Measurements from ENCODE around the gene STK32A. TPM values are rescaled to one million over a fixed set of nuclear protein-coding genes. Genes with fewer than 3 reads are reported as not detected.

STK32A gene
- total RNA-seq, 2 experiments from 2014 or later, result not detected

DNA sequence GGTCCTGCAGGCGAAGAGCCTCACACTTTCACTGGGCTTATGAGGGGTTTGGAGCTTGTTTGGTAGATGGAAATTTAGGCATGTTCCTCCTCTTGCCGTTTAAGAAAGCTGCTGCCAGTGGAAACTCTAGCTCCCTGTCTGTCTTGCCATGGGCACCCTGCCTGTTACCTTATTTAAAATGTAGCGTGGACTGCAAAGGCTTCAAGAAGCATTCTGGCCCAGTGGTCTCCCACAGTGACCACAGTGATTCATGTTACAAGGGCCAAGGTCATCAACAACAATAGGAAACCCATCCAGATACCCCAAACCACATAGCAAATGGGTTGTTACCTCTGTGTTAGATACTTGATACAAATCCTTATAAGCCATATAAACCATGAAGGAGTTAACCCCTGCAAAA lies 178.4 kb downstream of the STK32A start:
- Mint-ChIP-seq H3K27ac (no peak overlapping the region), H3K4me1 (no peaks in the 10 kb centered on the region), H3K36me3 (no peaks in the 10 kb centered on the region), H3K27me3 (peaks cover 2% of the 10 kb centered on the region), H3K9me3 (no peaks in the 10 kb centered on the region), H3K4me3 (no peak overlapping the region)
- DNase-seq (no peak), ATAC-seq (ENCODE audit: low read depth) (no peak)
- POLR2A ChIA-PET, result no interaction called here

GRCh38 chr5:147415651-147416050 lies 180.8 kb downstream of the STK32A start:
- ATAC-seq (ENCODE audit: low read depth), result no peak
- Mint-ChIP-seq H3K36me3 (no peaks in the 10 kb centered on the region), H3K9me3 (no peaks in the 10 kb centered on the region), H3K27ac (no peak overlapping the region), H3K4me3 (no peak overlapping the region), H3K4me1 (no peaks in the 10 kb centered on the region), H3K27me3 (peaks cover 2% of the 10 kb centered on the region)
- no peak for DNase-seq
- POLR2A ChIA-PET, result no interaction called here

DNA sequence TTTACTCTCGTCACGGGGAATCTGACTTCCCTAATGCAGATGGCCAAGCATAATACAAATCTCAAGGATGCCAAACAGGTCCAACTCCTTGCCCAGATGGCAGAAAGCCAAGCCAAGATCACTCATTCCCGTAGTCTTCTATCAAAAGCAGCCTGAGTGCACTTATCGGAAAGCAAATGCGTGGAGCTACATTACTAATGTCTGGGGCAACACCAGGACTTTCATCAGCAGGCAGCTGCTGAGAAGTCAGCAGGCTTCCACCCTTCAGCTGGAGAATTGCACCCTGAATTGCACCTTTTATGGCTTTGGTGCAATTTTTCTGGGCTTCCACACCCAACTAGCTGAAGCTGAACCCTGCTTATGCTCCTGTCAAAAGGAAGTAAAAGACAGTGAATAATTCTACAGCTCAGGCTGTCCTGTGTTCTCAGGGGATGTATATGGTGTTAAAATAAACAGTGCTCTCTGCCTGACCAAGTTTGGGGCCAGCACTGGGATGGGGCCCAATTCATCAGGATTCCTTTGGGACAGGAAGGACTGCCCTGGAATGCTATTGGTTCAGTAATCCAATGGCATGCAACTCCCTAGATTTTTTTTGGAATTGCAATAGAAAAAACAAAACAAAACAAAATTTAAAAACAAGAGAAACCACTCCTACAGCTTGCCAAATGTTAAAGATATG lies 182.4 kb downstream of the STK32A start:
- Mint-ChIP-seq H3K27ac (no peak overlapping the region), H3K9me3 (no peaks in the 10 kb centered on the region), H3K27me3 (no peaks in the 10 kb centered on the region), H3K36me3 (no peaks in the 10 kb centered on the region), H3K4me1 (no peaks in the 10 kb centered on the region), H3K4me3 (no peak overlapping the region)
- ATAC-seq (ENCODE audit: low read depth) (no peak), DNase-seq (no peak)
- POLR2A ChIA-PET, result no interaction called here

- POLR2A ChIA-PET, result no interaction called here
- DNase-seq, result no peak
- Mint-ChIP-seq H3K4me3 (no peak overlapping the region), H3K9me3 (no peaks in the 10 kb centered on the region), H3K27me3 (no peaks in the 10 kb centered on the region), H3K27ac (no peak overlapping the region), H3K36me3 (no peaks in the 10 kb centered on the region), H3K4me1 (no peaks in the 10 kb centered on the region)
- ATAC-seq (ENCODE audit: low read depth), result no peak
Measured at GRCh38 chr5:147418613-147419012, 183.8 kb downstream of the STK32A start.

DNA sequence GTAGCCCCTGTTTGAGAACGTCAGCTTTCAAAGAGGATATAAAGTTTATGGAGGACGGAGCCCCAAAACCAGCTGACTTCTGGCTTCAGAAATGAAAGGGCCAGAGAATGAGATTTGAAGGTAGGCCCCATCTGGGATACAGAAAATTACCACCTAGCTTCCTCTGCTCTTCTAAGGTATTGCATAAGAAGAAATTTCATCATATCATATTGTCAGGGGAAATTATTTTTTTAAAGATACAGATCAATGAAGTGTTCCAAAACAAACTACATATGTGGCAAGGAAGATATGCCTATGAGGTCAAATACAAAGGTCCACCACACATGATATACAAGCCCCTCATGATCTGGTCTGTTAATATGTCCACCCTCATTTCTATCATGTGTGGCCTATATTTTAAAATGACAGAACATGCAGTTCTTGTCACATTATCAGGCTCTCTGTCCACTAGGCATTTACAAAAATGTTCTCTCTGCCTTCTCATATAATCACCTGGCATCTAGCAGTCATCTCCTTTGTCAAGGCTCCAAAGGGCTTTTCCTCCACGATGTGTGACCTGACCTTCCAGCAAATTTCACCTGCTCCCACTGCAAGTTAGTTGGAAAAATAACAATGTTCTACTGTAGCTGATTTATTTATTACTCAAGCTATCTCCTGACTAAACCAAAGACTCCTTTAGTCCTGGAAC lies 192.0 kb downstream of the STK32A start:
- no peaks in the 10 kb centered on the region for H3K9me3 Mint-ChIP-seq
- H3K27me3 Mint-ChIP-seq, result no peaks in the 10 kb centered on the region
- no peak for ATAC-seq (ENCODE audit: low read depth)

GRCh38 chr5:147427521-147428401 lies 192.9 kb downstream of the STK32A start:
- Mint-ChIP-seq H3K27ac (no peak overlapping the region), H3K4me1 (no peaks in the 10 kb centered on the region), H3K27me3 (no peaks in the 10 kb centered on the region), H3K4me3 (no peak overlapping the region), H3K9me3 (no peaks in the 10 kb centered on the region), H3K36me3 (no peaks in the 10 kb centered on the region)
- DNase-seq (no peak), ATAC-seq (ENCODE audit: low read depth) (no peak)
- POLR2A ChIA-PET, result no interaction called here

More for the DNA sequence above, 192.0 kb downstream of the STK32A start:
- POLR2A ChIA-PET, result no interaction called here
- H3K4me1 Mint-ChIP-seq, result no peaks in the 10 kb centered on the region
- no peak overlapping the region for H3K27ac Mint-ChIP-seq
- no peak overlapping the region for H3K4me3 Mint-ChIP-seq
- no peaks in the 10 kb centered on the region for H3K36me3 Mint-ChIP-seq
- no peak for DNase-seq

- Mint-ChIP-seq H3K4me1 (no peaks in the 10 kb centered on the region), H3K27ac (no peak overlapping the region), H3K36me3 (no peaks in the 10 kb centered on the region), H3K4me3 (no peak overlapping the region), H3K9me3 (no peaks in the 10 kb centered on the region), H3K27me3 (no peaks in the 10 kb centered on the region)
- no peak for ATAC-seq (ENCODE audit: low read depth)
- no peak for DNase-seq
- POLR2A ChIA-PET, result no interaction called here
Measured at GRCh38 chr5:147430628-147431027, 195.8 kb downstream of the STK32A start.

GRCh38 chr5:147431586-147431985 lies 196.8 kb downstream of the STK32A start:
- POLR2A ChIA-PET, result no interaction called here
- no peak for DNase-seq
- no peak overlapping the region for H3K4me3 Mint-ChIP-seq
- no peak for ATAC-seq (ENCODE audit: low read depth)
- no peaks in the 10 kb centered on the region for H3K36me3 Mint-ChIP-seq
- no peaks in the 10 kb centered on the region for H3K27me3 Mint-ChIP-seq
- no peaks in the 10 kb centered on the region for H3K4me1 Mint-ChIP-seq
- H3K9me3 Mint-ChIP-seq, result no peaks in the 10 kb centered on the region
- H3K27ac Mint-ChIP-seq, result no peak overlapping the region

DNA sequence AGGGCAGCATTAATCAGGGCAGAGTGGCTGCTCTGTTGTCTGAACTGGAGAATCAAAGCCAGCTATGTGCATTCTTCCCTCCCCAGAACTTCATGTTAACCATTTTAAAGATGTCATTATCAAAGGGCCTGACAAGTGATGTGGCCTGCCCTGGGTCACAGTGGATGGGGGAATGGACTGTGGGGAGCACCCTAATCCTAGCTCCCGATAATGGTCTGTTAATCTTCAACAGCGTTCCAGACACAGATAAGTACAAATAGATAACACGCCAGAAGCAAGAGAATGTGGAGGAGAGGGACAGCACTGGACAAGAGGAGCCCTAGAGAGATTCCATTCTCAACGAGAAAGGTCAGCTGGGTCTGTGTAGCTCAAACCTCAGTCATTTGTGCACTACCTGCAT lies 197.5 kb downstream of the STK32A start:
- no peaks in the 10 kb centered on the region for H3K9me3 Mint-ChIP-seq
- H3K4me1 Mint-ChIP-seq, result no peaks in the 10 kb centered on the region
- no peaks in the 10 kb centered on the region for H3K27me3 Mint-ChIP-seq
- H3K36me3 Mint-ChIP-seq, result no peaks in the 10 kb centered on the region
- POLR2A ChIA-PET, result no interaction called here
- ATAC-seq (ENCODE audit: low read depth), result no peak
- DNase-seq, result no peak
- H3K4me3 Mint-ChIP-seq, result no peak overlapping the region
- H3K27ac Mint-ChIP-seq, result no peak overlapping the region

- Mint-ChIP-seq H3K36me3 (no peaks in the 10 kb centered on the region), H3K4me3 (no peak overlapping the region), H3K27me3 (no peaks in the 10 kb centered on the region), H3K9me3 (no peaks in the 10 kb centered on the region), H3K27ac (no peak overlapping the region), H3K4me1 (no peaks in the 10 kb centered on the region)
- POLR2A ChIA-PET, result no interaction called here
- DNase-seq (no peak), ATAC-seq (ENCODE audit: low read depth) (no peak)
Measured at GRCh38 chr5:147434049-147434448, 199.2 kb downstream of the STK32A start.

DNA sequence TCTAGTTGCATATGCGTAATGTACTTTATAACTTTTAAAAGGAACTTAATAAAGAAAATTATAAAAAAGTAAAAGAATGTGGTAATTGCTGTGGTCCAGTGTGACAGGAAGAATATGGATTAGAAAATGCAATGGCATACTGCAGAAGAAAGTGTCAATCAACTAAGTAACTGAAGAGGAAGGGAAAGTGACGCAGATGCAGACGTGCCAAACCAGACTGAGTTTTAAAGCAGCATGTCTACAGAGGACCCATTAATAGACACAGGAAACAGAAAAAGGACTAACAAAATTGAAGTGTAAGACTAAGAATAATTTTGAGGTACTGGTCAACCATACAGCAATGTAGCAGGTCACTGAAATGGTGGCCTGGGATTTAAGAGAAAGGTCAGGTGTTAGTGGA lies 201.8 kb downstream of the STK32A start:
- no peak for DNase-seq
- H3K9me3 Mint-ChIP-seq, result no peaks in the 10 kb centered on the region
- H3K27ac Mint-ChIP-seq, result no peak overlapping the region

GRCh38 chr5:147437161-147437596 lies 202.4 kb downstream of the STK32A start:
- H3K9me3 Mint-ChIP-seq, result no peaks in the 10 kb centered on the region
- no peak for ATAC-seq (ENCODE audit: low read depth)
- H3K36me3 Mint-ChIP-seq, result no peaks in the 10 kb centered on the region
- no peaks in the 10 kb centered on the region for H3K27me3 Mint-ChIP-seq
- H3K4me3 Mint-ChIP-seq, result no peak overlapping the region
- POLR2A ChIA-PET, result no interaction called here
- H3K4me1 Mint-ChIP-seq, result peaks cover 1% of the 10 kb centered on the region
- DNase-seq, result no peak
- no peak overlapping the region for H3K27ac Mint-ChIP-seq

More for the DNA sequence above, 201.8 kb downstream of the STK32A start:
- no peak overlapping the region for H3K4me3 Mint-ChIP-seq
- H3K27me3 Mint-ChIP-seq, result no peaks in the 10 kb centered on the region
- ATAC-seq (ENCODE audit: low read depth), result no peak
- H3K4me1 Mint-ChIP-seq, result peaks cover 1% of the 10 kb centered on the region
- POLR2A ChIA-PET, result no interaction called here
- H3K36me3 Mint-ChIP-seq, result no peaks in the 10 kb centered on the region
